NCI-H748 treated with DMSO at 0.1 percent for 48 hours (cell line): ENCODE results near the gene PIGBOS1.
"Not testable (repeated sequence)": the region's sequence is repeated elsewhere in the genome, so short reads cannot be mapped to it uniquely, and the experiment has no call there.

ENCODE experiments used
- DNase-seq: peaks from one replicate; lab custom pipeline; 2025; lab: John Stamatoyannopoulos, UW

Gene PIGBOS1

GRCh38 chr15:55290528-55291057 lies 28.3 kb downstream of the PIGBOS1 start:
- DNase-seq, result peak; percentile 54

GRCh38 chr15:55289746-55290527 lies 29.0 kb downstream of the PIGBOS1 start, which contains the start of gene RAB27A:
TSS of gene RAB27A (minus strand) at chr15:55289813. CDS start at chr15:55234934, 54,879 bp downstream.
- peak; percentile 37 for DNase-seq

- peak; percentile 0 for DNase-seq
Measured at GRCh38 chr15:55289011-55289745, 29.7 kb downstream of the PIGBOS1 start.

GRCh38 chr15:55288006-55288717 lies 30.8 kb downstream of the PIGBOS1 start:
- no peak for DNase-seq

- DNase-seq, result not testable (repeated sequence)
Measured at GRCh38 chr15:55286442-55287189, 32.3 kb downstream of the PIGBOS1 start.

GRCh38 chr15:55284426-55284825 lies 34.5 kb downstream of the PIGBOS1 start:
- no peak for DNase-seq

- DNase-seq, result no peak
Measured at GRCh38 chr15:55283379-55284147, 35.4 kb downstream of the PIGBOS1 start.

- DNase-seq, result no peak
Measured at GRCh38 chr15:55282284-55282833, 36.6 kb downstream of the PIGBOS1 start.

GRCh38 chr15:55281517-55282228 lies 37.2 kb downstream of the PIGBOS1 start:
- DNase-seq, result no peak

- not testable (repeated sequence) for DNase-seq
Measured at GRCh38 chr15:55280589-55280988, 38.3 kb downstream of the PIGBOS1 start.

GRCh38 chr15:55279746-55280351 lies 39.1 kb downstream of the PIGBOS1 start:
- no peak for DNase-seq

- DNase-seq, result no peak
Measured at GRCh38 chr15:55279100-55279745, 39.7 kb downstream of the PIGBOS1 start.

- DNase-seq, result no peak
Measured at GRCh38 chr15:55277715-55278114, 41.2 kb downstream of the PIGBOS1 start.

- DNase-seq, result no peak
Measured at GRCh38 chr15:55277116-55277564, 41.8 kb downstream of the PIGBOS1 start.

GRCh38 chr15:55276324-55276723 lies 42.6 kb downstream of the PIGBOS1 start:
- DNase-seq, result no peak

- DNase-seq, result no peak
Measured at GRCh38 chr15:55270291-55270690, 48.6 kb downstream of the PIGBOS1 start.

GRCh38 chr15:55268176-55268695 lies 50.7 kb downstream of the PIGBOS1 start:
- no peak for DNase-seq

GRCh38 chr15:55267401-55268175 lies 51.3 kb downstream of the PIGBOS1 start:
- DNase-seq, result no peak
